ENCODE results near the gene PTBP3. TPM values are rescaled to one million over a fixed set of nuclear protein-coding genes. Genes with fewer than 3 reads are reported as not detected.
A peak's percentile ranks its signal among the peaks of the same experiment; 100 is the strongest.
"Not testable (repeated sequence)": the region's sequence is repeated elsewhere in the genome, so short reads cannot be mapped to it uniquely, and the experiment has no call there.

The PTBP3 gene
- 54.1 and 90.3 TPM in 2 replicates for total RNA-seq (2014; rRNA removed; shearing (Covaris generic))

- Histone ChIP-seq H3K9me3 (replicated peaks) (no peaks in the 10 kb centered on the region), H3K4me1 (replicated peaks) (peaks cover 17% of the 10 kb centered on the region), H3K27me3 (replicated peaks) (no peaks in the 10 kb centered on the region), H3K36me3 (peaks cover 6% of the 10 kb centered on the region), H3K4me3 (peak within 1 kb of the TSS; percentile 96), H3K27ac (peak within 1 kb of the TSS; percentile 86)
- peak; percentile 74 to 86 for DNase-seq (ENCODE audit: low read depth in 1 of 2, low spot score in 2 of 2)
These were observed at the start of gene PTBP3 for GRCh38 chr9:112332977-112333638. PTBP3 (minus strand) TSS chr9:112333619; CDS start chr9:112297865, 35,754 bp downstream.

GRCh38 chr9:112382501-112383364 is 49.3 kb upstream of the PTBP3 start:
- no peaks in the 10 kb centered on the region for H3K9me3 ChIP-seq (replicated peaks)
- peaks cover 12% of the 10 kb centered on the region for H3K36me3 ChIP-seq
- H3K27me3 ChIP-seq (replicated peaks) = no peaks in the 10 kb centered on the region
- DNase-seq (ENCODE audit: low read depth in 1 of 2, low spot score in 2 of 2) = no peak
- no peak overlapping the region for H3K27ac ChIP-seq
- no peak overlapping the region for H3K4me3 ChIP-seq
- peaks cover 12% of the 10 kb centered on the region for H3K4me1 ChIP-seq (replicated peaks)

GRCh38 chr9:112382066-112382465 is 48.6 kb upstream of the PTBP3 start:
- DNase-seq (ENCODE audit: low read depth in 1 of 2, low spot score in 2 of 2) = no peak
- Histone ChIP-seq H3K9me3 (replicated peaks) (no peaks in the 10 kb centered on the region), H3K36me3 (peaks cover 9% of the 10 kb centered on the region), H3K4me3 (no peak overlapping the region), H3K27me3 (replicated peaks) (no peaks in the 10 kb centered on the region), H3K4me1 (replicated peaks) (peaks cover 19% of the 10 kb centered on the region), H3K27ac (no peak overlapping the region)

GRCh38 chr9:112380825-112381221 is 47.4 kb upstream of the PTBP3 start:
- no peaks in the 10 kb centered on the region for H3K27me3 ChIP-seq (replicated peaks)
- H3K36me3 ChIP-seq = peaks cover 9% of the 10 kb centered on the region
- H3K27ac ChIP-seq = peak overlapping the region; percentile 81; the same call in 1 of the 2 replicates
- DNase-seq (ENCODE audit: low read depth in 1 of 2, low spot score in 2 of 2) = no peak
- peak overlapping the region; percentile 70 for H3K4me3 ChIP-seq
- peaks cover 22% of the 10 kb centered on the region for H3K4me1 ChIP-seq (replicated peaks)
- H3K9me3 ChIP-seq (replicated peaks) = no peaks in the 10 kb centered on the region

- H3K4me3 ChIP-seq = peak within 1 kb of the TSS; percentile 70
- no peaks in the 10 kb centered on the region for H3K9me3 ChIP-seq (replicated peaks)
- DNase-seq (ENCODE audit: low read depth in 1 of 2, low spot score in 2 of 2) = peak in 1 of 2 experiments; percentile 79
- peak within 1 kb of the TSS; percentile 91 for H3K27ac ChIP-seq
- peaks cover 9% of the 10 kb centered on the region for H3K36me3 ChIP-seq
- no peaks in the 10 kb centered on the region for H3K27me3 ChIP-seq (replicated peaks)
- H3K4me1 ChIP-seq (replicated peaks) = peaks cover 22% of the 10 kb centered on the region
These were observed 46.8 kb upstream of the PTBP3 start, which contains the start of gene HSDL2 for GRCh38 chr9:112380102-112380824. HSDL2 (plus strand) TSS chr9:112380108; CDS start chr9:112380164, 56 bp downstream.

GRCh38 chr9:112379177-112380101 is 46.0 kb upstream of the PTBP3 start:
- H3K9me3 ChIP-seq (replicated peaks) = no peaks in the 10 kb centered on the region
- DNase-seq (ENCODE audit: low read depth in 1 of 2, low spot score in 2 of 2) = peak; percentile 96 to 99
- no peaks in the 10 kb centered on the region for H3K27me3 ChIP-seq (replicated peaks)
- H3K36me3 ChIP-seq = peaks cover 9% of the 10 kb centered on the region
- H3K27ac ChIP-seq = peak overlapping the region; percentile 91
- H3K4me1 ChIP-seq (replicated peaks) = peaks cover 22% of the 10 kb centered on the region
- peak overlapping the region; percentile 70 for H3K4me3 ChIP-seq

- Histone ChIP-seq H3K27me3 (replicated peaks) (no peaks in the 10 kb centered on the region), H3K36me3 (peaks cover 9% of the 10 kb centered on the region), H3K9me3 (replicated peaks) (no peaks in the 10 kb centered on the region), H3K4me1 (replicated peaks) (peaks cover 22% of the 10 kb centered on the region), H3K27ac (peak overlapping the region; percentile 91), H3K4me3 (peak overlapping the region; percentile 70)
- peak in 1 of 2 experiments; percentile 28 for DNase-seq (ENCODE audit: low read depth in 1 of 2, low spot score in 2 of 2)
These were observed 45.1 kb upstream of the PTBP3 start for GRCh38 chr9:112378328-112379176.

- H3K4me3 ChIP-seq = peak overlapping the region; percentile 70; the same call in 1 of the 2 replicates
- DNase-seq (ENCODE audit: low read depth in 1 of 2, low spot score in 2 of 2) = no peak
These were observed 44.4 kb upstream of the PTBP3 start for GRCh38 chr9:112377684-112378327.

GRCh38 chr9:112377087-112377486 is 43.7 kb upstream of the PTBP3 start:
- H3K36me3 ChIP-seq = peaks cover 9% of the 10 kb centered on the region
- no peak overlapping the region for H3K4me3 ChIP-seq
- no peak overlapping the region for H3K27ac ChIP-seq
- no peaks in the 10 kb centered on the region for H3K27me3 ChIP-seq (replicated peaks)
- H3K9me3 ChIP-seq (replicated peaks) = no peaks in the 10 kb centered on the region
- H3K4me1 ChIP-seq (replicated peaks) = peaks cover 22% of the 10 kb centered on the region
- no peak for DNase-seq (ENCODE audit: low read depth in 1 of 2, low spot score in 2 of 2)

More at GRCh38 chr9:112377684-112378327, 44.4 kb upstream of the PTBP3 start:
- Histone ChIP-seq H3K27ac (no peak overlapping the region), H3K4me1 (replicated peaks) (peaks cover 22% of the 10 kb centered on the region), H3K27me3 (replicated peaks) (no peaks in the 10 kb centered on the region), H3K36me3 (peaks cover 9% of the 10 kb centered on the region), H3K9me3 (replicated peaks) (no peaks in the 10 kb centered on the region)

- Histone ChIP-seq H3K36me3 (peaks cover 9% of the 10 kb centered on the region), H3K27ac (no peak overlapping the region), H3K9me3 (replicated peaks) (no peaks in the 10 kb centered on the region), H3K4me1 (replicated peaks) (peaks cover 18% of the 10 kb centered on the region), H3K4me3 (no peak overlapping the region), H3K27me3 (replicated peaks) (no peaks in the 10 kb centered on the region)
- DNase-seq (ENCODE audit: low read depth in 1 of 2, low spot score in 2 of 2) = no peak
These were observed 41.9 kb upstream of the PTBP3 start for GRCh38 chr9:112375361-112375760.

- H3K4me1 ChIP-seq (replicated peaks) = peaks cover 18% of the 10 kb centered on the region
- H3K27me3 ChIP-seq (replicated peaks); DNase-seq (ENCODE audit: low read depth in 1 of 2, low spot score in 2 of 2); H3K4me3 ChIP-seq; H3K36me3 ChIP-seq; H3K9me3 ChIP-seq (replicated peaks); H3K27ac ChIP-seq: not testable (repeated sequence)
These were observed 40.8 kb upstream of the PTBP3 start for GRCh38 chr9:112374232-112374631.

- H3K4me3 ChIP-seq; H3K36me3 ChIP-seq; H3K27me3 ChIP-seq (replicated peaks); DNase-seq (ENCODE audit: low read depth in 1 of 2, low spot score in 2 of 2); H3K27ac ChIP-seq; H3K9me3 ChIP-seq (replicated peaks): not testable (repeated sequence)
- peaks cover 18% of the 10 kb centered on the region for H3K4me1 ChIP-seq (replicated peaks)
These were observed 40.2 kb upstream of the PTBP3 start for GRCh38 chr9:112373666-112374065.

Data from SJSA1 (cell line).